Ishikawa (cell line): ENCODE results near the gene ZHX3.

Source experiments
- CEBPB ChIP-seq: IDR thresholded peaks from 2 replicates; pipeline ENCODE4 v1.6.1; 2012
- EGR1 ChIP-seq: IDR thresholded peaks from 2 replicates; pipeline ENCODE4 v1.6.1; 2012
- EP300 ChIP-seq: IDR thresholded peaks from 2 replicates; pipeline ENCODE4 v1.6.1; 2012; ENCODE audit warnings: borderline replicate concordance
- FOXM1 ChIP-seq: IDR thresholded peaks from 2 replicates; pipeline ENCODE4 v1.6.1; 2012; ENCODE audit warnings: low read depth, borderline replicate concordance
- NFIC ChIP-seq: IDR thresholded peaks from 2 replicates; pipeline ENCODE4 v1.6.1; 2012
- RAD21 ChIP-seq: IDR thresholded peaks from 2 replicates; pipeline ENCODE4 v1.6.1; 2012; ENCODE audit warnings: low read depth
- TAF1 ChIP-seq: IDR thresholded peaks from 2 replicates; pipeline ENCODE4 v1.6.1; 2012; ENCODE audit warnings: low read depth, mild to moderate bottlenecking
- TEAD4 ChIP-seq: IDR thresholded peaks from 2 replicates; pipeline ENCODE4 v1.6.1; 2012
- ZBTB7A ChIP-seq: IDR thresholded peaks from 2 replicates; pipeline ENCODE4 v1.6.1; 2012; ENCODE audit warnings: low read depth
- TF ChIP-seq, protein P1 (sequence below): IDR thresholded peaks from 2 replicates; pipeline ENCODE4 v1.6.1; 2012
- TF ChIP-seq, protein P2 (sequence below): IDR thresholded peaks from 2 replicates; pipeline ENCODE4 v1.6.1; 2012
- TF ChIP-seq, protein P3 (sequence below): IDR thresholded peaks from 2 replicates; pipeline ENCODE4 v1.6.1; 2012; ENCODE audit warnings: low read depth, mild to moderate bottlenecking

DNA sequence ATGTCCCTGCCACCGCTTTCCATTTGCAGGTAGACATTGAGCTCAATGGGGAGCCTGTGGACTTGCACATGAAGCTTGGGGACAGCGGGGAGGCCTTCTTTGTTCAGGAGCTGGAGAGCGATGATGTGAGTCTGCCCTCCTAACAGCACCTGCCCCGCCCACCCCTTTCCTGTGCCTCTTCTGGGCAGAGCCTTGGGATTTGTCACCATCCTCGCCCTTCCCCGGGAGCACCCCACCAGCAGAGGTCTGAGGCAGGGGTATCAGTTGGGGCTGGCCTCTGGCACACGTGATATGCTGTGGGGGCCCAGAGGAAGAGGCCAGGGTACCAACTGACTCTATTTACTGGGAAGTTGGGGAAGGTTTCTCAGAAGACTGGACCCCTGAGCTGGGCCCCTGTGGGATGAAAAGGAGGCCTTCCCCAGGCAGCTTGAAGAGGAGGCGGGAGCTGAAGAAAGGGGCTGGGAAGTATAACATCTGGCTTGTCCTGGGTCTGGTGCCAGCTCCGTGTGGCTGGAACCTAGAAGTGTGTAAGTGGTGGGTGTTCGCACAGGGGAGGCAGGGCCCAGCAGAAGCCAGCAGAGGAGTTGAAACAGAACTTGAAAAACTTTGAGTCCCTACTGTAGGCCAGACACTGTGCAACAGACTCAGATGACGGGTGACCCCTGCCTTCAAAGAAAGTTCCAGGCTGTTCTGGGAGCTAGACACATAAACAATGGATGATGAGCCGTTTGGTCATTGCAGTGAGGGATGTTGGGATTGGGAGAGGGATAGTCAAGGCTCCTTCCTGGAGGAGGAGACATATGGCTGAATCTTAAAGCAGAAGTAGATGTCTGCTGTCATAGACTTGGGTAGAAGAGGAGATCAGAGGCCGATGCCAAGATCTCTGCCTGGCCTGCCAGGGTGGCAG is 30.2 kb upstream of the ZHX3 start:
- TF ChIP-seq EP300 (no peak), NFIC (no peak), CEBPB (no peak), FOXM1 (no peak), TAF1 (no peak), TEAD4 (no peak), RAD21 (no peak), EGR1 (no peak), ZBTB7A (no peak)
- TF ChIP-seq, protein P1, sequence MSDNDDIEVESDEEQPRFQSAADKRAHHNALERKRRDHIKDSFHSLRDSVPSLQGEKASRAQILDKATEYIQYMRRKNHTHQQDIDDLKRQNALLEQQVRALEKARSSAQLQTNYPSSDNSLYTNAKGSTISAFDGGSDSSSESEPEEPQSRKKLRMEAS = no peak
- TF ChIP-seq, protein P2, sequence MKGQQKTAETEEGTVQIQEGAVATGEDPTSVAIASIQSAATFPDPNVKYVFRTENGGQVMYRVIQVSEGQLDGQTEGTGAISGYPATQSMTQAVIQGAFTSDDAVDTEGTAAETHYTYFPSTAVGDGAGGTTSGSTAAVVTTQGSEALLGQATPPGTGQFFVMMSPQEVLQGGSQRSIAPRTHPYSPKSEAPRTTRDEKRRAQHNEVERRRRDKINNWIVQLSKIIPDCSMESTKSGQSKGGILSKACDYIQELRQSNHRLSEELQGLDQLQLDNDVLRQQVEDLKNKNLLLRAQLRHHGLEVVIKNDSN = no peak
- TF ChIP-seq, protein P3, sequence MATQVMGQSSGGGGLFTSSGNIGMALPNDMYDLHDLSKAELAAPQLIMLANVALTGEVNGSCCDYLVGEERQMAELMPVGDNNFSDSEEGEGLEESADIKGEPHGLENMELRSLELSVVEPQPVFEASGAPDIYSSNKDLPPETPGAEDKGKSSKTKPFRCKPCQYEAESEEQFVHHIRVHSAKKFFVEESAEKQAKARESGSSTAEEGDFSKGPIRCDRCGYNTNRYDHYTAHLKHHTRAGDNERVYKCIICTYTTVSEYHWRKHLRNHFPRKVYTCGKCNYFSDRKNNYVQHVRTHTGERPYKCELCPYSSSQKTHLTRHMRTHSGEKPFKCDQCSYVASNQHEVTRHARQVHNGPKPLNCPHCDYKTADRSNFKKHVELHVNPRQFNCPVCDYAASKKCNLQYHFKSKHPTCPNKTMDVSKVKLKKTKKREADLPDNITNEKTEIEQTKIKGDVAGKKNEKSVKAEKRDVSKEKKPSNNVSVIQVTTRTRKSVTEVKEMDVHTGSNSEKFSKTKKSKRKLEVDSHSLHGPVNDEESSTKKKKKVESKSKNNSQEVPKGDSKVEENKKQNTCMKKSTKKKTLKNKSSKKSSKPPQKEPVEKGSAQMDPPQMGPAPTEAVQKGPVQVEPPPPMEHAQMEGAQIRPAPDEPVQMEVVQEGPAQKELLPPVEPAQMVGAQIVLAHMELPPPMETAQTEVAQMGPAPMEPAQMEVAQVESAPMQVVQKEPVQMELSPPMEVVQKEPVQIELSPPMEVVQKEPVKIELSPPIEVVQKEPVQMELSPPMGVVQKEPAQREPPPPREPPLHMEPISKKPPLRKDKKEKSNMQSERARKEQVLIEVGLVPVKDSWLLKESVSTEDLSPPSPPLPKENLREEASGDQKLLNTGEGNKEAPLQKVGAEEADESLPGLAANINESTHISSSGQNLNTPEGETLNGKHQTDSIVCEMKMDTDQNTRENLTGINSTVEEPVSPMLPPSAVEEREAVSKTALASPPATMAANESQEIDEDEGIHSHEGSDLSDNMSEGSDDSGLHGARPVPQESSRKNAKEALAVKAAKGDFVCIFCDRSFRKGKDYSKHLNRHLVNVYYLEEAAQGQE = no peak
